Astrocyte (in vitro differentiated cells and primary cell): ENCODE data around the gene RIMBP2. TPM values are rescaled to one million over a fixed set of nuclear protein-coding genes. Genes with fewer than 3 reads are reported as not detected.

Experiments
- DNase-seq: peaks from one replicate; pipeline ENCODE4 v3.0.0-alpha.2; 2010; ENCODE audit warnings: low read depth
- FAIRE-seq: peaks from 2 replicates; lab custom pipeline; 2011; peaks lifted over from hg19 to GRCh38; lab: Jason Lieb, UNC
- H2AFZ ChIP-seq: 2 replicates; pipeline ENCODE4 v1.6.0; 2012; ENCODE audit warnings: low read depth, low read length, inconsistent platforms
- H3K27ac ChIP-seq: 2 replicates; pipeline ENCODE4 v1.5.1; 2011; ENCODE audit warnings: low read depth, low read length, inconsistent platforms
- H3K27me3 ChIP-seq: 2 replicates; pipeline ENCODE4 v1.6.0; 2011; ENCODE audit warnings: low read length, inconsistent platforms; ENCODE audit not compliant: insufficient read depth
- H3K36me3 ChIP-seq: 2 replicates; pipeline ENCODE4 v1.5.1; 2011; ENCODE audit warnings: low read length, inconsistent platforms; ENCODE audit not compliant: insufficient read depth
- H3K4me1 ChIP-seq: 2 replicates; pipeline ENCODE4 v1.5.1; 2011; ENCODE audit warnings: low read length, inconsistent platforms; ENCODE audit not compliant: insufficient read depth
- H3K4me2 ChIP-seq: 2 replicates; pipeline ENCODE4 v1.6.0; 2012; ENCODE audit warnings: low read length, inconsistent platforms
- H3K4me3 ChIP-seq: 2 replicates; pipeline ENCODE4 v1.5.1; 2011; ENCODE audit warnings: low read depth, mild to moderate bottlenecking, low read length, inconsistent platforms; ENCODE audit not compliant: insufficient read depth
- H3K79me2 ChIP-seq: 2 replicates; pipeline ENCODE4 v1.6.0; 2012; ENCODE audit warnings: mild to moderate bottlenecking, low read length, inconsistent platforms; ENCODE audit not compliant: insufficient read depth
- H3K9ac ChIP-seq: 2 replicates; pipeline ENCODE4 v1.6.0; 2012; ENCODE audit warnings: mild to moderate bottlenecking, low read length, inconsistent platforms
- H3K9me3 ChIP-seq: 2 replicates; pipeline ENCODE4 v1.5.1; 2012; ENCODE audit warnings: low read depth, mild to moderate bottlenecking, low read length, inconsistent platforms; ENCODE audit not compliant: insufficient read depth
- H4K20me1 ChIP-seq: 2 replicates; pipeline ENCODE4 v1.6.0; 2012; ENCODE audit warnings: low read length, inconsistent platforms; ENCODE audit not compliant: insufficient read depth
- H3K27ac Mint-ChIP-seq: one replicate; pipeline ENCODE4 v1.8.0; 2021; ENCODE audit warnings: mild to moderate bottlenecking, mixed read lengths; ENCODE audit not compliant: unreplicated experiment
- H3K27me3 Mint-ChIP-seq: one replicate; pipeline ENCODE4 v1.8.0; 2021; ENCODE audit warnings: low read depth, mixed read lengths; ENCODE audit not compliant: unreplicated experiment
- H3K36me3 Mint-ChIP-seq: one replicate; pipeline ENCODE4 v1.8.0; 2021; ENCODE audit warnings: low read depth, mixed read lengths; ENCODE audit not compliant: unreplicated experiment
- H3K4me1 Mint-ChIP-seq: one replicate; pipeline ENCODE4 v1.8.0; 2021; ENCODE audit warnings: low read depth, mixed read lengths; ENCODE audit not compliant: unreplicated experiment
- H3K4me3 Mint-ChIP-seq: one replicate; pipeline ENCODE4 v1.8.0; 2021; ENCODE audit warnings: mild to moderate bottlenecking, moderate library complexity, mixed read lengths; ENCODE audit not compliant: unreplicated experiment
- H3K9me3 Mint-ChIP-seq: one replicate; pipeline ENCODE4 v1.8.0; 2021; ENCODE audit warnings: mild to moderate bottlenecking, mixed read lengths; ENCODE audit not compliant: unreplicated experiment
- EZH2 ChIP-seq: IDR thresholded peaks from 2 replicates; pipeline ENCODE4 v1.6.1; 2012; ENCODE audit warnings: mild to moderate bottlenecking, low read length, inconsistent platforms; ENCODE audit not compliant: insufficient read depth
- total RNA-seq: library from RNA; stranded (reverse); gene quantifications from 2 replicates; pipeline ENCODE4 v1.2.1, GENCODE V29; 2021
- TF ChIP-seq, protein P1 (sequence below): IDR thresholded peaks from 2 replicates; pipeline ENCODE4 v1.5.1; 2011; ENCODE audit warnings: low read depth, mild to moderate bottlenecking, inconsistent platforms, low read length, moderate library complexity; ENCODE audit not compliant: insufficient read depth

RIMBP2 gene
- total RNA-seq, 1 donor from 2014 or later, result 2.2 TPM

DNA sequence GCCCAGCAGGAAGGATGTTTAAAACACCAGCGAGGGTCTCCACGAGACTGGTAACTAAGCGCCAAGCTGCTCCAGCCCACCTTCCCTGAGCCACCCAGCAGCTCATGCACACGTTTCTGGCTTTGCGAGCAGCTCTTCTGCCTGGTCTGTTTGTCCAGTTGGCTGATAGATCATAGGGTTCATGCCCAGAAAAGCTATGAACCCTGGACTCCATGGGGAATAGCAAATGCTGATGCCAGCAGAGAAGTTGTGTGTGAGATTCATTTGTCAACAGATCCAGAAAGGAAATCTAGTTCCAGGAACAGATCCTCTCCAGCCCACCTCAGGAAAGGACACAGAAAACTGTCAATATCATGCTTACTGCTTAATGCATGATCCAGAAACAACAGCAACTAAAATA is 28.2 kb upstream of the RIMBP2 start:
- DNase-seq, result no peak
- Histone ChIP-seq H3K27me3 (no peaks in the 10 kb centered on the region), H3K4me3 (no peak overlapping the region), H3K4me1 (no peaks in the 10 kb centered on the region), H2AFZ (no peak overlapping the region), H3K4me2 (no peak overlapping the region), H3K9ac (no peak overlapping the region), H3K79me2 (no peaks in the 10 kb centered on the region), H3K27ac (no peak overlapping the region), H3K9me3 (no peaks in the 10 kb centered on the region), H3K36me3 (no peaks in the 10 kb centered on the region), H4K20me1 (no peaks in the 10 kb centered on the region)
- FAIRE-seq, result no peak
- peaks cover 4% of the 10 kb centered on the region for H3K9me3 Mint-ChIP-seq
- H3K4me1 Mint-ChIP-seq, result no peaks in the 10 kb centered on the region
- no peak overlapping the region for H3K4me3 Mint-ChIP-seq
- TF ChIP-seq, protein P1, sequence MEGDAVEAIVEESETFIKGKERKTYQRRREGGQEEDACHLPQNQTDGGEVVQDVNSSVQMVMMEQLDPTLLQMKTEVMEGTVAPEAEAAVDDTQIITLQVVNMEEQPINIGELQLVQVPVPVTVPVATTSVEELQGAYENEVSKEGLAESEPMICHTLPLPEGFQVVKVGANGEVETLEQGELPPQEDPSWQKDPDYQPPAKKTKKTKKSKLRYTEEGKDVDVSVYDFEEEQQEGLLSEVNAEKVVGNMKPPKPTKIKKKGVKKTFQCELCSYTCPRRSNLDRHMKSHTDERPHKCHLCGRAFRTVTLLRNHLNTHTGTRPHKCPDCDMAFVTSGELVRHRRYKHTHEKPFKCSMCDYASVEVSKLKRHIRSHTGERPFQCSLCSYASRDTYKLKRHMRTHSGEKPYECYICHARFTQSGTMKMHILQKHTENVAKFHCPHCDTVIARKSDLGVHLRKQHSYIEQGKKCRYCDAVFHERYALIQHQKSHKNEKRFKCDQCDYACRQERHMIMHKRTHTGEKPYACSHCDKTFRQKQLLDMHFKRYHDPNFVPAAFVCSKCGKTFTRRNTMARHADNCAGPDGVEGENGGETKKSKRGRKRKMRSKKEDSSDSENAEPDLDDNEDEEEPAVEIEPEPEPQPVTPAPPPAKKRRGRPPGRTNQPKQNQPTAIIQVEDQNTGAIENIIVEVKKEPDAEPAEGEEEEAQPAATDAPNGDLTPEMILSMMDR, result no peak
- no peak for TF ChIP-seq EZH2
- H3K36me3 Mint-ChIP-seq, result no peaks in the 10 kb centered on the region
- no peak overlapping the region for H3K27ac Mint-ChIP-seq
- peaks cover 5% of the 10 kb centered on the region for H3K27me3 Mint-ChIP-seq

DNA sequence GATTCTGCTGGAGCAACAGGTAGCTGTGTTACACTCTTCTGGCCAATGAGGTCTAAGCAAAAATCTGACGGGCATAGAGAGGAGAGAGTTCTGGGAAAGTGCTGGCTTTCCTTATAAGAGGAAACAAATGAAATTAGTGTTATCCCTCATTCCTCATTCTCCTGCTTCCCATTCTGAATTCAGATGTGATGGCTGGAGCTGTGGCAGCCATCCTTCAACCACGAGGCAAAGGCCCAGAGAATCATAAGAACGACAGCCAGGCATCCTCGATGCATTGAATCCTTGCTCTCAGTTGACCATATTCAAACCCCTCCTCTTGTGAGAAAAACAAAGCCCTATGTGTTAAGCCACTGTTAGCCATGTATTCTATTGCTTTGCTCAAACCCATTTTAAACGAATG is 27.5 kb upstream of the RIMBP2 start:
- DNase-seq (no peak), FAIRE-seq (no peak)
- no peaks in the 10 kb centered on the region for H3K27me3 ChIP-seq
- no peak overlapping the region for H3K27ac ChIP-seq
- H3K4me3 ChIP-seq, result no peak overlapping the region
- peaks cover 5% of the 10 kb centered on the region for H3K27me3 Mint-ChIP-seq
- H4K20me1 ChIP-seq, result no peaks in the 10 kb centered on the region
- no peaks in the 10 kb centered on the region for H3K4me1 Mint-ChIP-seq
- no peak overlapping the region for H3K4me3 Mint-ChIP-seq
- no peak overlapping the region for H3K27ac Mint-ChIP-seq
- no peaks in the 10 kb centered on the region for H3K36me3 ChIP-seq
- H2AFZ ChIP-seq, result no peak overlapping the region
- peaks cover 4% of the 10 kb centered on the region for H3K9me3 Mint-ChIP-seq
- no peak overlapping the region for H3K4me2 ChIP-seq
- H3K79me2 ChIP-seq, result no peaks in the 10 kb centered on the region
- no peaks in the 10 kb centered on the region for H3K9me3 ChIP-seq
- TF ChIP-seq, protein P1, result no peak
- no peak for TF ChIP-seq EZH2
- H3K9ac ChIP-seq, result no peak overlapping the region
- no peaks in the 10 kb centered on the region for H3K4me1 ChIP-seq
- H3K36me3 Mint-ChIP-seq, result no peaks in the 10 kb centered on the region

DNA sequence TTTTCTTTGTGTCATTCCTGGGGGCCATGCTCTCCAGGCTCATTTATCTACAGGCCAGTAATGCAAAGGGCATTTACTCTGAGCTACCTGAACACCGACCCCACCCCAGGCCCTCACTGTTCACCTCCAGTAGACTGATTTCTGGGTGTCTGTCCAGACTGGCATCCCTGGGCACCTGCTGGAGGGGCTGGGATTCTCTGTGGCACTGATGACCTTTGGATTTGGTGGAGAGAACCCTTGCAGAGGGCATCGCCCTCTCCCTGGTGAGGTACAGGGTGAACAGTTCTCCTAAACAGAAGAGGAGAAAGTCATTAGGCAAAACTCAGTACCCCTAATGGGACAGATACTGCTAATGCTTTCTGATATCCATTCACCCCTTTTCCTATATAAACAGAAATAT is 27.1 kb upstream of the RIMBP2 start:
- no peak overlapping the region for H2AFZ ChIP-seq
- no peak overlapping the region for H3K27ac ChIP-seq
- no peak overlapping the region for H3K4me3 ChIP-seq
- DNase-seq (no peak), FAIRE-seq (no peak)
- peaks cover 5% of the 10 kb centered on the region for H3K27me3 Mint-ChIP-seq
- no peak for TF ChIP-seq EZH2
- TF ChIP-seq, protein P1, result no peak
- H3K4me3 Mint-ChIP-seq, result no peak overlapping the region
- no peaks in the 10 kb centered on the region for H3K4me1 ChIP-seq
- no peaks in the 10 kb centered on the region for H3K27me3 ChIP-seq
- H3K9me3 Mint-ChIP-seq, result peaks cover 4% of the 10 kb centered on the region
- H3K27ac Mint-ChIP-seq, result no peak overlapping the region
- no peaks in the 10 kb centered on the region for H3K36me3 Mint-ChIP-seq
- no peaks in the 10 kb centered on the region for H3K79me2 ChIP-seq
- no peak overlapping the region for H3K9ac ChIP-seq
- no peaks in the 10 kb centered on the region for H3K4me1 Mint-ChIP-seq
- no peaks in the 10 kb centered on the region for H3K9me3 ChIP-seq
- no peaks in the 10 kb centered on the region for H3K36me3 ChIP-seq
- H4K20me1 ChIP-seq, result no peaks in the 10 kb centered on the region
- no peak overlapping the region for H3K4me2 ChIP-seq
